GM21526 (cell line): Measurements from ENCODE around the gene NRBF2.
"Not testable (repeated sequence)": the region's sequence is repeated elsewhere in the genome, so short reads cannot be mapped to it uniquely, and the experiment has no call there.

Experiments
- ATAC-seq: cut with Tn5 transposase; IDR thresholded peaks from one replicate; pipeline ENCODE4 v1.9.1; 2021; ENCODE audit warnings: moderate library complexity; ENCODE audit not compliant: unreplicated experiment, low FRiP score

Gene NRBF2

DNA sequence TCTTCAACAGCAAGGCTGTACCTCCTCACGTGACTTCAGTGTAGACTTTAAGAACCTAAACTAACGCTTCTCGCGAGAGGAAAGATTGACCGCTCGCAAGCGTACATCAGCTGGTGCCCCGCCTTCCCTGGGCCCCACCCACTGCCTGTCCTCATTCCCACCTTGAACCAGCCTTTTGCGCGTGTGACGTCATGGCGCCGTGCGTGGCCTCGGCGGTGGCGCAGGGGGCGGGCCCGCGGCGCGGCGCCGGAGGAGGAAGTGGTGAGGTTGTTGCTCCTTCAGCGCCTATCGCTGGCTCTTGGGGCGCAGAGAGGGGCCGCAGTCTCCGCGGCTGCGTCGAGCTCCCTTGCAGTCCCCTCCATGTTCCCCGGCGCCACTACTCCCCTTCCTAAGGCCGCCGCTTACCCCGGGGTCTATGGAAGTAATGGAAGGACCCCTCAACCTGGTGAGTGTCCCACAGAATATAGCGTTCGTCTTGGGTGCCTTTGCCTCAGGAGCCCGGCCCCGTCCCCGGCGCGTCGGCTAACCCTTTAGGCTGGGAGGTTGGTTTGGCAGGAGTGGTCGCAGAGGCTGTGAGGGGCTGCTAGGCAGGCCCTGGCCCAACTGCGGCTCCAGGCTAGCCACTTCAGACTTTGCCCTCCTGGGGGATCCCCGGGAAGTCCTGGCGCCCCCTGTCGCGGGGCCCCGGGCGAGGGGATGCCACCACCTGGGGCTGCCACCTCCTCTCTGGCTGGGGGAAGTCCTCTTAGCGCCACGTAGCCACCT is at the start of gene NRBF2:
Gene NRBF2, plus strand, starts transcription at position 273 of the 765 bp plus-strand sequence. Its CDS starts 143 bp downstream, at position 416.
- ATAC-seq: peak; percentile 97

DNA sequence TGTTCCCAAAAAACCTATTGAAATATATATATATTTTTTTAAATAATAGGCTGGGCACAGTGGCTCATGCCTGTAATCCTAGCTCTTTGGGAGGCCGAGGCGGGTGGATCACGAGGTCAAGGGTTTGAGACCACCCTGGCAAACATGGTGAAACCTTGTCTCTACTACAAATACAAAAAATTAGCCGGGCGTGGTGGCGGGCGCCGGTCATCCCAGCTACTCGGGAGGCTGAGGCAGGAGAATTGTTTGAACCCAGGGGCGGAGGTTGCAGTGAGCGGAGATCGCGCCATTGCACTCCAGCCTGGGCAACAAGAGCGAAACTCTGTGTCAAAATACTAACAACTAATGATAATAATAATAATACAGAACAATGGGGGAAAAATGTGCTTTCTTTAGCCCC is 49.7 kb upstream of the NRBF2 start:
- not testable (repeated sequence) for ATAC-seq

DNA sequence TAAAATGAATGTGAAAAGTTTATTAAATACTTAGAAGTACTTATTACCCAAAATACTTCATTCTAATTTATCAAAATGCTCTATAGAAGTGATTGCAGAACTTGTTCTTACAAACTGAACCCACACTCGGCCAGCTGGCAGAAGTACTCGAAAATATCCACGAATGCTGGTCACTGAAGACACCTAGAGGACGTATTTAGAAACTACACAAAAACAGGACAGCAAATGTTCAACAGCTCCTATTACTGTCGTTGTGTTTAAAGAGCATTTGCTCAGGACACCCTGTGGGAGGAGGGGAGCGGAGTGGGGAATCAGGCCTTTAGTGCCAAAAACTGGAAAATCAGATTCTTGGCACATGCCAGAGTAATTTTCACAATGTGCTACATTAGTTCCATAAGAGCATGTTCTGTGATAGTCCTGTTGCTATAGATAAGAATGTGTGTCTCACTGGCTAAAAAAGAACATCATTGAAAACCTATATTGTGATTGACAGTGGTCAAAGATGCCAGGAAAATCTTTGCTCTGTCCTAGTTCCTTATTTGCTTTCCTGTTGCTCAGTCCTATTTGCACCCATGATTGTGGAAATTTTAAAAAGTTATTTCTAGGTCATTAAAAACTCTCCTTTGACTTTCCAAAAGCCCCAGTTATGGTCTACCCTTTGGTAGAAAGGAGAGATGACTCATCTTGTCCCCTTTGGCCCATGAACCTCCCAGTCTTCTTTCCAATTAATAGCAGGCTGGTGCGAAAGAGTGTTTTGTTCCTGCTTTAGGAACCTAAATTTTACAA is 49.0 kb upstream of the NRBF2 start:
- peak; percentile 88 for ATAC-seq

DNA sequence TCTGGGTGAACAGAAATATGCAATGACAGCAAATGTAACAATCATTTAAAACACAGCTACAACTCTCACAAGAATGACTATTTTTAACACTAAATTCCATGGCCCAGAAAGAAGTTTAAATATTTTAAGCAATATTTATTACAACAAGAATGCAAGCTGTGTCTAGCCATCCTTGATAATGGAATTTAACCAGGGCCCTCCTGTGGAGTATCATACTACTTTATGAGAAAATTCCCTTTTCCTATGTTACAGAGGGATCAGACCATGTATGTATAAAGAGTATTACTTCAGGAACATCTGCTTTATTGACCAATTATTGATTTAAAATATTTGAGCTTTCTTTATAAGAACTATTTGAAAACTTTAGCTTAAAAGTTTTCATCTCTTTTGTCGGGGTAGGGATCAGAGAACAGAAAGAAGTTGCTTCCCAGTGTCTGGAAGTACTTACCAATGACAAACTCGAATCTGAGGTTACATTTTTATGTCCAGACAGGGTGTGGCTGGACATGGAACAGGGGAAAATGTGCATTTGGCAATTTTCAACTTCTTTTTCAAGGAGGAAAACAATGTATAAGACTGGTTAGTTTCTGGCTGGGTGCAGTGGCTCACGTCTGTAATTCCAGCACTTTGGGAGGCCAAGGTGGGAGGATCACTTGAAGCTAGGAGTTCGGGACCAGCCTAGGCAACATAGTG is 48.3 kb upstream of the NRBF2 start:
- no peak for ATAC-seq

DNA sequence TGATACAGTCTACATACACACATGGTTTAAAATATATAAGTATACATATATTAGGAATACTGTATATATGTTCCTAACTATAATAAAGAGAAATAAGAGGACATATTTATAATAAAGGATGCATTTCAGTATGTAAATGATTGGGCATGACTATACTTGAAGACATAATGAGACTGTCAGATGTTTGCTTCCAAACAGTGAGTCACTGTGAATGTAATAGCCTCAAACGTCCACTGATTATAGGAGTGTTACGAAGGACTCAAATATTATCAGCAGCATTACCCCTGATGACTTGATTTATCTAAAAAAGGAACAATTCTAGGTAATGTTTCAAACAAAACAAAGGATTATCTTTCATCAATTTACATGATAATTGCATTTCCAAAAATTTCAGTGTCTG is 39.9 kb upstream of the NRBF2 start:
- ATAC-seq: no peak

DNA sequence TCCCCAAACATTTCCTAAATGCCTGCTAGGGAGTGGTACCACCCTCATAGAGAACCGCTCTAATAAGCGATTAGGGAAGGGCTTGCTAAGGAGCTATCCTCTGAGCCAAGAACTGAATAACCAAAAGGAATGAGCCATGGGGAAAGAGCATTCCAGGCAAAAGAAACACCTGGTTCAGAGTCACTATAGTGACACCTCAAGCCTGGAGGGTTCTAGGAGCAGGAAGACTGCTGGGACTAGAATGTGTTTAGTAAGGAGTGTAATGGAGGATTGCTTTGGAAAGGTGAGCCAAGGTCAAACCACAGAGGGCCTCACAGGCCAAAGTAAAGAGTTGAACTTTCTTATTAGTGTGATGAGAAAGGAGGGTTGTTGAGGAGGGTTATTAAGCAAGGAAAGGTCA is 38.7 kb upstream of the NRBF2 start:
- ATAC-seq: no peak

DNA sequence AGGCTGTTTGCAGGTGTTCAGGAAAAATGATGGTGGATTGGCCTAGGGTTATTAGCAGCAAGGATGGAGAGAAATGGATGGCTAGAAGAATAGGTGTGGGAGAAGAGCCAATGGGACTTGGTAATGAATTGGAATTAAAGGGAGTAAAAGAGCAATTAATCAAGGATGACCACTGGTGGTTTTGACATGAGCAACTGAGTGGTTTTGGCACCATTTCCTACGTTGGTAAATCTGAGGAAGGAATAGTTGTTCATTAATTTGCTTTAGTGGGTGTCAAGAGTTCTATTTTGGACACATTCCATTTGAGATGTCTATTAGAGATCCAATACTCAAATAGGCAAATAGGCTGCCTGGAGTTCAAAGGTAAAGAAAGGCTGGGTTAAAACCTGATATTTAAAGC is 38.2 kb upstream of the NRBF2 start:
- ATAC-seq: no peak

DNA sequence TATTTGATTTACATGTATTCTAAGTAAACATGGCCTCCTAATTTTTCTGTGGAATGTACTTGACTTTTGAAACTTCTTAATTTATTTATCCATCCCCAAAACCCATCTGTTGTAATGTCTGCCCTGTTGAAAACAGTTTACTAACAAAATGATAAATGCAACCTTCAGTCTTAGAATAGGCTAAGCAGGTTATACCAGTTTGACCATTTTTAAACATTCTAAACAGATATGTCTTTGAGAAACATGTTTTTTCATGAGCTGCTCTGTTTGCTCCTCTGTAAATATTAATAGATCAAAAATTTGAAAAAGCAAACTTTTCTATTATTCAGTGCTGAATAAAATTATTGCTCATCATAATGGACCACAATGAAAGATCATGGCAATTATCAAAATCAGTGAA is 33.4 kb upstream of the NRBF2 start:
- no peak for ATAC-seq

DNA sequence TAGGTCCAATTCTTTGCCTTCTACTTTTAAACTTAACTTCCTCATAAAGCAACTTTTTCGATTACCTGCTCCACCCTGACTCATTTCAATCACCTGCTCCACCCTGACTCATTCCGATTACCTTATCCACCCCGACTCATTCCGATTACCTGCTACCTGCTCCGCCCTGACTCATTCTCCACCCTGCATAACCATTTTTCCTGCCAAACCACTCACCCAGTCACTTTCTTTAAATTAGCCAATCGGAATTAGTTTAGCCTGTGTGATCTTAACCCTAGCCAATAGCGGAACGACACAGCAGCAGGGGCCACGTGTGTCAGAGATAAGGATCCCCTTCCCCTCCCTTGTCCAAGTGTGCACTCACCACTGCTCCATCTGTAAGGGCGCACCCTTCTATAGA is 32.0 kb upstream of the NRBF2 start:
- not testable (repeated sequence) for ATAC-seq

DNA sequence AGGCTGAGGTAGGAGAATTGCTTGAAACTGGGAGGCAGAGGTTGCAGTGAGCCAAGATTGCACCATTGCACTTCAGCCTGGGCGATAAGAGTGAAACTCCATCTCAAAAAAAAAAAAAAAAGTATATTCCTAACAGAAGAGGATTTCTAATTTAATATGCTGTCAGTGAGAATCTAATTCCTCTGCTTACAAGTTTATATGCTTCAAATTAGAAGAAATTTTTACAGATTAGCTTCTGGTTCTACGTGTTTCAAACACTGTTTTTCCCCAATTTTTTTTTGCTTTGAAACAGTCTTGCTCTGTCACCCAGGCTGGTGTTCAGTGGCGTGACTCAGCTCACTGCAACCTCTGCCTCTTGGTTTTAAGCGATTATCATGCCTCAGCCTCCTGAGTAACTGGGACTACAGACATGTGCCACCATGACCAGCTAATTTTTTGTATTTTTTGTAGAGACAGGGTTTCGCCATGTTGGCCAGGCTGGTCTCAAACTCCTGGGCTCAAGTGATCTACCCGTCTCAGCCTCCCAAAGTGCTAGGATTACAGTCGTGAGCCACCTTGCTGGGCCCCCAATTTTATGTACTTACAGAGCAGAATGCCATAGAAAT is 30.7 kb upstream of the NRBF2 start:
- ATAC-seq: not testable (repeated sequence)

DNA sequence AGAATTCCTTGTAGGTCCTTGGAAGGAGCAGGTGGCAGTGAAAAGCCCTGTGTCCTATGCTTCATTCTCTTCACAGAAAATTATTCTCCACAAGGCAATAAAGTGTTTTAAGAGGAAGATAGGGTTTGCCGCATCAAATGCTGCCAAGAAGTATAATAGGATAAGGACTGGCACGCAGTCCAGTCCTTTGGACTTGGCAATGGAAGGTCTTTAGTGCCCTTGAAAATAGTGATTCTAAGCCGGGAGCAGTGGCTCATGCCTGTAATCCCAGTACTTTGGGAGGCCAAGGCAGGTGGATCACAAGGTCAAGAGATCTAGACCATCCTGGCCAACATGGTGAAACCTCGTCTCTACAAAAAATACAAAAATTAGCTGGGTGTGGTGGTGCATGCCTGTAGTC is 29.9 kb upstream of the NRBF2 start:
- not testable (repeated sequence) for ATAC-seq

DNA sequence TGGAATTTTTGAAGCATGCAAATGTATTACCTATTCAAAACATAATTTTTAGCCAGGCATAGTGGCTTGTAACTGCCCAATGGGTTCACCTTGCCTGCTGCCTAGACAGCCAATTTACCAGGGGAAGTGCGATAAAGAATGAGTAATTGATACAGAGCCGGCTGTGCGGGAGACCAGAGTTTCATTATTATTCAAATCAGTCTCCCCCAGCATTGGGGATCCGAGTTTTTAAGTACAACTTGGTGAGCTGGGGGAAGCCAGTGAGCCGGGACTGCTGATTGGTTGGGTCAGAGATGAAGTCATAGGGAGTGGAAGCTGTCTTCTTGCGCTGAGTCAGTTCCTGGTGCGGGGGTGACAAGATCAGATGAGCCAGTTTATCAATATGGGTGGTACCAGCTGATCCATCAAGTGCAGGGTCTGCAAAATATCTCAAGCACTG is 29.1 kb upstream of the NRBF2 start:
- ATAC-seq: no peak

DNA sequence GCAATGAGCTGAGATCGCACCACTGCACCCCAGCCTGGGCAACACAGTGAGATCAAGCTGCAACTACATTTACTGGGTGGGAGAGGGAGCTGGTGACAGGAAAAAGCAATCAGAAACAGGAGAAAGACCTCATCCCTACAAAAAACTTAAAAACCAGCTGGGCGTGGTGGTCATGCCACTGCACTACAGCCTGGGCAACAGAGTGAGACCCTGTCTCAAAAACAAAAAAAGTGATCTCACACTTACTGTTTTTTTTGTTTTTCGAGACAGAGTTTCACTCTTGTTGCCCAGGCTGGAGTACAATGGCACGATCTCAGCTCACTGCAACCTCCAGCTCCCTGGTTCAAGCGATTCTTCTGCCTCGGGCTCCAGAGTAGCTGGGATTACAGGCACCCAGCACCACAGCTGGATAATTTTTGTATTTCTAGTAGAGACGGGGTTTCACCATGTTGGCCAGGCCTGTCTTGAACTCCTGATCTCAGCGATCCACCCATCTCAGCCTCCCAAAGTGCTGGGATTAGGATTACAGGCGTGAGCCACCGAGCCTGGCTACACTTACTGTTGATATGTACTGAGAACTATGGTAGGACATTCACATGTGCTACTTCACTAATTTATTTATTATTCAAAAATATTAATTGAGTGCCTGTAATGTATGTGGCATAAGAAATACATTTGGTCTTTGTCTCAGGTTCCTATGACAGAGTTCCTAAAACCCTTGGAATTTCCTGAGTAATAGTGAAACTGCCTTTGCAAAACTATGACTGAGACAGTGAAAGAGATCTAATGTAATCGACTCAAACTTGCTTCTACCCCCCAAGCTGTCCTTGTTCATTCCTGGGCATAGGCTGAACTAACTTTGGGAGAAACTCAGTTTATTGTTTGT is 27.7 kb upstream of the NRBF2 start:
- no peak for ATAC-seq

DNA sequence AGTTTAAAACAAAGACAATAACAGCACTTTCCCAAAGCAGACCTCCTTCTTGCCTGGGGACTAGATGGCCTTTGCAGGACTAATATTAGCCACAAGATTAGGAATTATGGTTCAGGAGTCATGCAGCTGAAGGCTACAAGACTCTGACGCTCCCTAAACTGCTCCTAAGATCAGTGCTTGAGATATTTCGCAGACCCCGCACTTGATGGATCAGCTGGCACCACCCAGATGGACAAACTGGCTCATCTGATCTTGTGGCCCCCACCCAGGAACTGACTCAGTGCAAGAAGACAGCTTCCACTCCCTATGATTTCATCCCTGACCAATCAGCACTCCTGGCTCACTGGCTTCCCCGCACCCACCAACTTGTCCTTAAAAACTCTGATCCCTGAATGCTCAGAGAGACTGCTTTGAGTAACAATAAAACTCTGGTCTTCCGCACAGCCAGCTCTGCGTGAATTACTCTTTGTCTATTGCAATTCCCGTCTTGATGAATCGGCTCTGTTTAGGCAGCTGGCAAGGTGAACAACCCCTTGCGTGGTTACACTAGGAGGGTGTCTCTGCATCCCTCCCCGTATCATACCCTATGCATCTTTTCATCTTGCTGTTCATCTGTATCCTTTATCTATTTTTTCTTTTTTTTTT is 26.9 kb upstream of the NRBF2 start:
- ATAC-seq: no peak

DNA sequence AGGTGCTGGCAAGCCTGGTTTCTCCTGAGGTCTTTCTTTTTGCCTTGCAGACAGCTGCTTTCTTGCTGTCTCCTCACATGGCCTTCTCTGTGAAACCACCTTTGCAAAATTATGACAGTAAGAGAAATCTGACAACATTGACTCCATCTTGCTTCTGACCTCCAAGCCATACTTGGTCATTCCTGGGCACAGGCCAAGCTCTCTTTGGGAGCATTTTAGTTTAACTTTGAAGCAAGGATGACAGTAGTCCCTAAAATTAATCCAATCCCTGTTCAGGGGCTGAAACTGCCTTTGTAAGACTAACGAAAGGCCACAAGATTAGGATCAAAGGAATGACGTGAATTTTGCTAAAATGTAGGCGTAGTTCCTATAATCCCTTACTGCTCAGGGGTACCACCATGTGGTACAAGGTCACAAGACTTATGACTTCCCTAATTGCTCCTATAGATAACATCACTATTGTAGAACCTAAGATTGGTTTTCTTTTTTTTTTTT is 25.1 kb upstream of the NRBF2 start:
- ATAC-seq: no peak

DNA sequence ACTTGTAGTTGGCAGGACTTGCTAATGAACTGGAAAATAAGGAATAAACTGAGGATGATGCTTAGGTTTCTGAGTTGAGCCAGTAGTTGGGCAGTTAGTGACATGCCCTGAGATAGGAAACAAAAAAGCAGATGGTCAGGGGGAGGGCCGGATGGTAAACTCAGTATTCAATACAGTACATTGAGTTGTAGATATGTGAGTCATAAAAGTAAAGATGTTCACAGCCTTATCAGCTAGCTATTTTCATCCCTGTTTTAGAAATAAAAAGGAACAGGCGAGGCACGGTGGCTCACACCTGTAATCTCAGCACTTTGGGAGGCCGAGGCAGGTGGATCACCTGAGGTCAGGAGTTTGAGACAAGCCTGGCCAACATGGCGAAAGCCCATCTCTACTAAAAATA is 22.2 kb upstream of the NRBF2 start:
- no peak for ATAC-seq

DNA sequence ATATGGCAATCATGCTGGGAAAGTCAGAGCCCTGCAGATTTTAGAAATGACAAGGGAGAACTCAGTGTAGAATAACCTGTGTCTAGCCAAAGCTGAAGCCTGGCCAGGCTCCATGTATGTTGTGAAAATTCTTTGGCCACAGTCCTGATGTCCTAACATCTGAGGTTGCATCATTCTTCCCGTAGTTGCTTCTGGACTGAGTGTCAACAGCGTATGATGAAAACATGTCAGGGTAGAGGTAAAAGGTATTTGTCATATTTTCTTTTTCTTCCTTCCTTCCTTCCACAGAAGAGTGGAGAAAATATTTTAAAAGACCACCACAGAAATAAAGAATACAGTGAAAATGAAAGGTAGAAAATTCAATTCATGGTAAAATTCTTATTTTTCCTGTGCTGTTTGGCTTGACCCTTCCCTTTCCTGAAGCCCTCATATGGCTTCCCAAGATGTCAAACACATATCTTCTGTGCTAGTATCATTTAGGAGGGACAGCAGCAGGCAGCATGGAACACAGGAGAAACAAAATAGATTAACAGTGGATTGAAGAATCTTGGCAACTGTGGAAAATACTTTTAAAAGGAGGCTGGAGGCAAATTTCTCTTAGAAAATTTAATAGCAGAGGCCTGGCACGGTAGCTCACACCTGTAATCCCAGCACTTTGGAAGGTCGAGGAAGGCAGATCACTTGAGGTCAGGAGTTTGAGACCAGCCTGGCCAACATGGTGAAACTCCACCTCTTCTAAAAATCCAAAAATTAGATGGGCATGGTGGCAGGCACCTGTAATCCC is 18.9 kb upstream of the NRBF2 start:
- ATAC-seq: no peak

DNA sequence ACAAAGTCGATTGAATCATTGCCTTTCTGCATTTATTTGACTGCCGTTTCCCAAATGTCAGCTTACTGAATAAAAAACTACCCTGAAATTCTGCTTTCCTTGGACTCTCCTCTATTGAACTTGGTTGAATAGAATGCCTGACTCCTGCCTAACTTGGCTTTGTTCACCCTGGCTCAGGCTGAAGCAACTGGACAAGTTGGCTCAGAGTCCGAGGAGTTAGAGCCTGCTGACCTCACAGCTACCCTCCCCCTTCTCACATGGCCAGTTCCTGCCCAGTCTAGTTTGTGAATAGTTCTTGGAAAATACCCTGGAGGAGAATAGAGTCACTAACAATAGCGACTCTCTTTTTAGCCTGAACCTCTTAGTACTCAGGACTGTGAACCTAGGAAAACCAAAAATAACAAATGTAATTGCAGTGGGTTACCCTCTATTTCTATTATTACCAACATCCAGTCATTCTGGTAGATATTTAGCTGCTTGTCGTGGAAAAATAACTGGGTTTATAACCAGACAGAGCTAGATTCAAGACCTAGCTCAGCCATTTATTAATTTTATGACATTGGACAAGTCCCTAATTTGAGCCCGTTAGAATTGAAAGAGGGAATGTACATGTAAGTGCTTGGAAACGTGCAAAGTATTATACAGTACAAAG is 17.3 kb upstream of the NRBF2 start:
- no peak for ATAC-seq
